Activated CD8-positive, alpha-beta memory T cell treated with anti-CD3 and anti-CD28 coated beads for 48 hours (primary cell): ENCODE results near the gene NCAN.
A peak's percentile ranks its signal among the peaks of the same experiment; 100 is the strongest.
"Not testable (repeated sequence)": the region's sequence is repeated elsewhere in the genome, so short reads cannot be mapped to it uniquely, and the experiment has no call there.

ENCODE experiments used
- DNase-seq, 3 experiments: peaks; one replicate each; pipeline ENCODE4 v3.0.0-alpha.2; 2020; ENCODE audit warnings: low read depth in 2 of 3, low spot score in 2 of 3

Gene NCAN

GRCh38 chr19:19211499-19212420 lies at the start of gene NCAN:
NCAN (plus strand) TSS chr19:19211958; CDS start chr19:19216954, 4,996 bp downstream.
- no peak for DNase-seq

- DNase-seq: no peak
Measured at GRCh38 chr19:19162495-19162894, 49.3 kb upstream of the NCAN start.

- no peak for DNase-seq
Measured at GRCh38 chr19:19165396-19165795, 46.4 kb upstream of the NCAN start.

- DNase-seq: no peak
Measured at GRCh38 chr19:19167612-19168011, 44.1 kb upstream of the NCAN start.

- no peak for DNase-seq
Measured at GRCh38 chr19:19169236-19170052, 42.3 kb upstream of the NCAN start.

GRCh38 chr19:19170053-19170872 lies 41.5 kb upstream of the NCAN start, which contains the start of gene MEF2B:
MEF2B (minus strand) TSS chr19:19170263; CDS start chr19:19150735, 19,528 bp downstream.
- DNase-seq: peak; percentile 47 to 67 (median 55)

GRCh38 chr19:19170873-19171672 lies 40.7 kb upstream of the NCAN start:
- DNase-seq: no peak

- no peak for DNase-seq
Measured at GRCh38 chr19:19171821-19172532, 39.8 kb upstream of the NCAN start.

GRCh38 chr19:19173243-19173642 lies 38.5 kb upstream of the NCAN start:
- DNase-seq: not testable (repeated sequence)

- DNase-seq: no peak
Measured at GRCh38 chr19:19176950-19177349, 34.8 kb upstream of the NCAN start.

- DNase-seq: no peak
Measured at GRCh38 chr19:19179548-19180441, 32.0 kb upstream of the NCAN start.

- DNase-seq: no peak
Measured at GRCh38 chr19:19181488-19181998, 30.2 kb upstream of the NCAN start.

- DNase-seq: peak in 1 of 3 experiments; percentile 38
Measured at GRCh38 chr19:19185853-19186740, 25.7 kb upstream of the NCAN start.

GRCh38 chr19:19186742-19187141 lies 25.0 kb upstream of the NCAN start:
- no peak for DNase-seq

- no peak for DNase-seq
Measured at GRCh38 chr19:19191768-19192077, 20.0 kb upstream of the NCAN start.

GRCh38 chr19:19192078-19192882 lies 19.5 kb upstream of the NCAN start, which contains the start of the genes BORCS8 and RFXANK:
BORCS8 (minus strand) TSS chr19:19192152; CDS start chr19:19192117, 35 bp downstream.
RFXANK (plus strand) TSS chr19:19192258; CDS start chr19:19193947, 1,689 bp downstream.
- peak; percentile 79 to 98 (median 94) for DNase-seq
